Measurements from ENCODE around the gene KANSL3. TPM values are rescaled to one million over a fixed set of nuclear protein-coding genes. Genes with fewer than 3 reads are reported as not detected.

KANSL3 gene
- total and polyA plus RNA-seq, 2 donors (not counting 1 experiment from before 2014, with no cell fraction given): 15.9 to 36.5 TPM

GRCh38 chr2:96664366-96664925 lies 26.3 kb upstream of the KANSL3 start:
- Histone ChIP-seq H2AFZ (ENCODE audit: low read length) (no peak overlapping the region), H3K27ac (ENCODE audit: insufficient read depth, low read length) (peak overlapping the region; percentile 57), H3K36me3 (ENCODE audit: control insufficient read depth, insufficient read depth, low read length) (no peaks in the 10 kb centered on the region), H4K20me1 (ENCODE audit: control insufficient read depth, extremely low read depth, insufficient read depth, low read length) (no peaks in the 10 kb centered on the region), H3K27me3 (ENCODE audit: control insufficient read depth, insufficient read depth, low read length) (no peaks in the 10 kb centered on the region), H3K9ac (ENCODE audit: insufficient read depth, low read length) (no peak overlapping the region), H3K9me3 (ENCODE audit: control insufficient read depth, insufficient read depth, low read depth, low read length) (no peaks in the 10 kb centered on the region), H3K4me1 (ENCODE audit: control insufficient read depth, extremely low read depth, insufficient read depth, low read length) (no peaks in the 10 kb centered on the region), H3K79me2 (ENCODE audit: control insufficient read depth, insufficient read depth, low read length) (no peaks in the 10 kb centered on the region), H3K4me3 (replicated peaks in 1 of 4; ENCODE audit: control extremely low read depth in 1 of 4, insufficient read depth in 1 of 4, low read depth in 3 of 4, low read length in 4 of 4) (no peak overlapping the region), H3K4me2 (ENCODE audit: extremely low read depth, insufficient read depth, low read length) (no peak overlapping the region)
- peak in 1 of 2 donors; percentile 2 for DNase-seq (ENCODE audit: low read depth in 2 of 2)
- TF ChIP-seq CTCF (conservative IDR thresholded peaks at IDR 0.05 in 1 of 2, IDR thresholded peaks at IDR 0.05 in 1 of 2; ENCODE audit: low read depth in 1 of 2, low read length in 2 of 2) (no peak), EZH2 (IDR thresholded peaks at IDR 0.05; ENCODE audit: low read length, missing control alignments) (no peak)

- no peaks in the 10 kb centered on the region for H3K36me3 ChIP-seq (ENCODE audit: control insufficient read depth, insufficient read depth, low read length)
- no peak overlapping the region for H2AFZ ChIP-seq (ENCODE audit: low read length)
- H3K4me2 ChIP-seq (ENCODE audit: extremely low read depth, insufficient read depth, low read length): no peak overlapping the region
- no peak overlapping the region for H3K27ac ChIP-seq (ENCODE audit: insufficient read depth, low read length)
- H3K9ac ChIP-seq (ENCODE audit: insufficient read depth, low read length): no peak overlapping the region
- no peaks in the 10 kb centered on the region for H3K4me1 ChIP-seq (ENCODE audit: control insufficient read depth, extremely low read depth, insufficient read depth, low read length)
- TF ChIP-seq CTCF (conservative IDR thresholded peaks at IDR 0.05 in 1 of 2, IDR thresholded peaks at IDR 0.05 in 1 of 2; ENCODE audit: low read depth in 1 of 2, low read length in 2 of 2) (no peak), EZH2 (IDR thresholded peaks at IDR 0.05; ENCODE audit: low read length, missing control alignments) (no peak)
- H3K79me2 ChIP-seq (ENCODE audit: control insufficient read depth, insufficient read depth, low read length): no peaks in the 10 kb centered on the region
- no peak overlapping the region for H3K4me3 ChIP-seq (replicated peaks in 1 of 4; ENCODE audit: control extremely low read depth in 1 of 4, insufficient read depth in 1 of 4, low read depth in 3 of 4, low read length in 4 of 4)
- no peaks in the 10 kb centered on the region for H3K9me3 ChIP-seq (ENCODE audit: control insufficient read depth, insufficient read depth, low read depth, low read length)
- no peak for DNase-seq (ENCODE audit: low read depth in 2 of 2)
- no peaks in the 10 kb centered on the region for H3K27me3 ChIP-seq (ENCODE audit: control insufficient read depth, insufficient read depth, low read length)
- H4K20me1 ChIP-seq (ENCODE audit: control insufficient read depth, extremely low read depth, insufficient read depth, low read length): no peaks in the 10 kb centered on the region
Measured at GRCh38 chr2:96663829-96664228, 25.7 kb upstream of the KANSL3 start.

GRCh38 chr2:96663177-96663576 lies 25.1 kb upstream of the KANSL3 start:
- DNase-seq (ENCODE audit: low read depth in 2 of 2): no peak
- Histone ChIP-seq H3K4me1 (ENCODE audit: control insufficient read depth, extremely low read depth, insufficient read depth, low read length) (no peaks in the 10 kb centered on the region), H3K27ac (ENCODE audit: insufficient read depth, low read length) (no peak overlapping the region), H3K9me3 (ENCODE audit: control insufficient read depth, insufficient read depth, low read depth, low read length) (no peaks in the 10 kb centered on the region), H2AFZ (ENCODE audit: low read length) (no peak overlapping the region), H3K36me3 (ENCODE audit: control insufficient read depth, insufficient read depth, low read length) (no peaks in the 10 kb centered on the region), H3K27me3 (ENCODE audit: control insufficient read depth, insufficient read depth, low read length) (no peaks in the 10 kb centered on the region), H3K79me2 (ENCODE audit: control insufficient read depth, insufficient read depth, low read length) (no peaks in the 10 kb centered on the region), H3K4me2 (ENCODE audit: extremely low read depth, insufficient read depth, low read length) (no peak overlapping the region), H3K4me3 (replicated peaks in 1 of 4; ENCODE audit: control extremely low read depth in 1 of 4, insufficient read depth in 1 of 4, low read depth in 3 of 4, low read length in 4 of 4) (no peak overlapping the region), H4K20me1 (ENCODE audit: control insufficient read depth, extremely low read depth, insufficient read depth, low read length) (no peaks in the 10 kb centered on the region), H3K9ac (ENCODE audit: insufficient read depth, low read length) (no peak overlapping the region)
- TF ChIP-seq CTCF (conservative IDR thresholded peaks at IDR 0.05 in 1 of 2, IDR thresholded peaks at IDR 0.05 in 1 of 2; ENCODE audit: low read depth in 1 of 2, low read length in 2 of 2): no peak
- TF ChIP-seq EZH2 (IDR thresholded peaks at IDR 0.05; ENCODE audit: low read length, missing control alignments): no peak

Measured in fibroblast of lung (primary cell).